ENCODE data around the gene ERC2.

DNA sequence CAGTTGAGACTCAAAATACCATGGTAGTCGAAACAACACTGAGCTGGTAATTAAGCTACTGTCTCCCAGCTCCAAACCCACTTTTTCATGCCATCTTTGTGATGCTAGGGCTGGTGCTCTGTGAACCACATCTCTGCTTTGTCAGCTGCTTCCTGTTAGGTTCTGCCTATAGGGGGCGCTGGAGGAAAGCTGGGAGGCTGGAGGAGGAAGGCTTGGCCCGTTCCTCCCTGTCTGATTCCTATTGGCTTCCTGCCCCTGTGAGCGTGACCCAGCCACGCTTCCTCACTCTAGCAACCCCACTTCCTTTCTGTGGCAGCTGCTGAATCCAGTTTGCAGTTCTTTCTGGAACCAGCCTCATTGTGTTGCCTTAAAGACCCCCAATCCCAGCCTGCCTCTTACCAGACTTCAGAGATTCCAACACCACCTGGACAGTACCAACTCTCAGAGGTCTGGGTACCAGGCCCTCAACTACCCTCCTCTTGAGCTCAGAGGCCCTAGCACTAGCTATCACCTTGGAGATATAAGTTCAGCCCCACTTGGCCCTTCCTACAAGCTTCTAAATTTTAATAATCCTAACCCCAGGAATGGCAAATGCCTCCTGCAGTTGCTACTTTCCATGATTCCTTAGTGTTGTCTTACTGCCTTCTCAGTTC lies 120.9 kb downstream of the ERC2 start:
- TF ChIP-seq GATA3 (IDR thresholded peaks at IDR 0.05; ENCODE audit: low read depth, low read length), result no peak
- TF ChIP-seq GATA2 (IDR thresholded peaks at IDR 0.05; ENCODE audit: low read depth, low read length), result no peak

All from SH-SY5Y (cell line).